HL-60 (cell line): Measurements from ENCODE around the gene PRKCE.

ENCODE experiments used
- DNase-seq, 2 experiments: peaks; one replicate each; pipeline ENCODE4 v3.0.0-alpha.2; 2010 to 2020; ENCODE audit warnings: low read depth in 1 of 2, low spot score in 1 of 2
- H3K27ac ChIP-seq: fragments of 250-450 bp; sonication (Bioruptor Pico); replicated peaks from 2 replicates; pipeline ENCODE4 v1.5.1; 2020; ENCODE audit warnings: mild to moderate bottlenecking, moderate library complexity
- H3K27me3 ChIP-seq: fragments of 250-450 bp; sonication (Bioruptor Pico); 2 replicates; pipeline ENCODE4 v1.5.1; 2021; ENCODE audit warnings: mild to moderate bottlenecking, moderate library complexity; ENCODE audit not compliant: insufficient read depth, poor library complexity, severe bottlenecking
- H3K4me3 ChIP-seq: replicated peaks from 2 replicates; pipeline ENCODE4 v1.5.1; 2011; ENCODE audit warnings: mild to moderate bottlenecking, control low read depth, low read length; ENCODE audit not compliant: insufficient read depth
- CTCF ChIP-seq: IDR thresholded peaks from one replicate; pipeline ENCODE4 v1.5.1; 2011; ENCODE audit warnings: low read length, control low read depth, inconsistent platforms; ENCODE audit not compliant: insufficient read depth
- GABPA ChIP-seq: IDR thresholded peaks from 2 replicates; pipeline ENCODE4 v1.6.1; 2012; ENCODE audit warnings: low read depth
- POLR2AphosphoS5 ChIP-seq: IDR thresholded peaks from 2 replicates; pipeline ENCODE4 v1.6.1; 2012; ENCODE audit warnings: low read depth
- SPI1 ChIP-seq: IDR thresholded peaks from 2 replicates; pipeline ENCODE4 v1.6.1; 2012; ENCODE audit warnings: low read depth, mild to moderate bottlenecking, borderline replicate concordance
- TF ChIP-seq, protein P1 (sequence below): IDR thresholded peaks from 2 replicates; pipeline ENCODE4 v1.6.1; 2012; ENCODE audit warnings: low read depth; ENCODE audit not compliant: insufficient replicate concordance

PRKCE gene

GRCh38 chr2:45987856-45988255, 336.4 kb downstream of the PRKCE start:
- TF ChIP-seq CTCF = no peak
- TF ChIP-seq SPI1 = no peak
- no peak for TF ChIP-seq POLR2AphosphoS5
- TF ChIP-seq, protein P1, sequence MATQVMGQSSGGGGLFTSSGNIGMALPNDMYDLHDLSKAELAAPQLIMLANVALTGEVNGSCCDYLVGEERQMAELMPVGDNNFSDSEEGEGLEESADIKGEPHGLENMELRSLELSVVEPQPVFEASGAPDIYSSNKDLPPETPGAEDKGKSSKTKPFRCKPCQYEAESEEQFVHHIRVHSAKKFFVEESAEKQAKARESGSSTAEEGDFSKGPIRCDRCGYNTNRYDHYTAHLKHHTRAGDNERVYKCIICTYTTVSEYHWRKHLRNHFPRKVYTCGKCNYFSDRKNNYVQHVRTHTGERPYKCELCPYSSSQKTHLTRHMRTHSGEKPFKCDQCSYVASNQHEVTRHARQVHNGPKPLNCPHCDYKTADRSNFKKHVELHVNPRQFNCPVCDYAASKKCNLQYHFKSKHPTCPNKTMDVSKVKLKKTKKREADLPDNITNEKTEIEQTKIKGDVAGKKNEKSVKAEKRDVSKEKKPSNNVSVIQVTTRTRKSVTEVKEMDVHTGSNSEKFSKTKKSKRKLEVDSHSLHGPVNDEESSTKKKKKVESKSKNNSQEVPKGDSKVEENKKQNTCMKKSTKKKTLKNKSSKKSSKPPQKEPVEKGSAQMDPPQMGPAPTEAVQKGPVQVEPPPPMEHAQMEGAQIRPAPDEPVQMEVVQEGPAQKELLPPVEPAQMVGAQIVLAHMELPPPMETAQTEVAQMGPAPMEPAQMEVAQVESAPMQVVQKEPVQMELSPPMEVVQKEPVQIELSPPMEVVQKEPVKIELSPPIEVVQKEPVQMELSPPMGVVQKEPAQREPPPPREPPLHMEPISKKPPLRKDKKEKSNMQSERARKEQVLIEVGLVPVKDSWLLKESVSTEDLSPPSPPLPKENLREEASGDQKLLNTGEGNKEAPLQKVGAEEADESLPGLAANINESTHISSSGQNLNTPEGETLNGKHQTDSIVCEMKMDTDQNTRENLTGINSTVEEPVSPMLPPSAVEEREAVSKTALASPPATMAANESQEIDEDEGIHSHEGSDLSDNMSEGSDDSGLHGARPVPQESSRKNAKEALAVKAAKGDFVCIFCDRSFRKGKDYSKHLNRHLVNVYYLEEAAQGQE = no peak

DNA sequence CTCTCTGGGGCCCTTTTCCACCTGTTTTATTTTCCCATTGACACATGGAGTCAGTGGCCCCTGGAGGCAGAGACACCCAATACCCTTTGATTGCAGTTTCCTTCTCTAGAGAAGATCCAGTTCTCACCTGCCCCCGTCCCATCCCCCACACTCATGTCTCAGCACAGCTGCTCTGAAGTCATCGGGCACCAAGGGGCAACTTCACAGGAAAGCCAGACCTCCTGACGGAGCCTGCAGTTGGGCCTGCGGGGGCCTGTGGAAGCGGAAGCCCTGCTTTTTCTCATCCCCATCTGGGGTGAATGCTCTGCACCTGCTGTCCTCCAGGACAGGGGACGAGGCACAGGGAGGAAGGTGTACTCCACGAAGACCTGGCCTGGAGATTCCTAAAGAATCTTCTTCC, 337.4 kb downstream of the PRKCE start:
- no peak for DNase-seq
- Histone ChIP-seq H3K27ac (no peak overlapping the region), H3K4me3 (no peak overlapping the region), H3K27me3 (no peaks in the 10 kb centered on the region)
- TF ChIP-seq, protein P1 = no peak
- TF ChIP-seq CTCF (no peak), SPI1 (no peak), POLR2AphosphoS5 (no peak), GABPA (no peak)

More at GRCh38 chr2:45987856-45988255, 336.4 kb downstream of the PRKCE start:
- Histone ChIP-seq H3K27me3 (no peaks in the 10 kb centered on the region), H3K4me3 (no peak overlapping the region), H3K27ac (no peak overlapping the region)
- DNase-seq = no peak

GRCh38 chr2:45990131-45990530, 338.7 kb downstream of the PRKCE start:
- TF ChIP-seq, protein P1 = no peak
- TF ChIP-seq SPI1 (no peak), CTCF (no peak), POLR2AphosphoS5 (no peak), GABPA (no peak)
- no peak overlapping the region for H3K4me3 ChIP-seq

More at GRCh38 chr2:45990131-45990530, 338.7 kb downstream of the PRKCE start:
- Histone ChIP-seq H3K27me3 (no peaks in the 10 kb centered on the region), H3K27ac (no peak overlapping the region)
- no peak for DNase-seq
